Activated CD8-positive, alpha-beta T cell treated with anti-CD3 and anti-CD28 coated beads, Interleukin-2, amount 10 ng/mL, durations not matched to agents 7 days and 5 days (primary cell): ENCODE data around the gene MYH7. TPM values are rescaled to one million over a fixed set of nuclear protein-coding genes. Genes with fewer than 3 reads are reported as not detected.
"Not testable (repeated sequence)": the region's sequence is repeated elsewhere in the genome, so short reads cannot be mapped to it uniquely, and the experiment has no call there.

Experiments used
- ATAC-seq: fragments of 150-1000 bp; cut with Tn5 transposase; one replicate; pipeline ENCODE4 v1.10.0; 2021; ENCODE audit warnings: moderate library complexity
- CTCF ChIA-PET: fragments of 350-600 bp; sonication (Branson Sonifier 250); formaldehyde crosslinking; loops from one replicate; lab custom pipeline; 2021; ENCODE audit warnings: antibody characterized with exemption; lab: Charles Lee
- POLR2A ChIA-PET: fragments of 350-600 bp; sonication (Branson Sonifier 250); formaldehyde crosslinking; loops from one replicate; lab custom pipeline; 2021; ENCODE audit warnings: antibody characterized with exemption; lab: Charles Lee
- DNase-seq: peaks from one replicate; pipeline ENCODE4 v3.0.0-alpha.2; 2020
- H3K27ac Mint-ChIP-seq: one replicate; pipeline ENCODE4 v1.8.0; 2021; ENCODE audit warnings: mild to moderate bottlenecking, mixed read lengths
- H3K27me3 Mint-ChIP-seq: one replicate; pipeline ENCODE4 v1.8.0; 2021; ENCODE audit warnings: low read depth, mixed read lengths
- H3K36me3 Mint-ChIP-seq: one replicate; pipeline ENCODE4 v1.8.0; 2021; ENCODE audit warnings: low read depth, mixed read lengths
- H3K4me1 Mint-ChIP-seq: one replicate; pipeline ENCODE4 v1.8.0; 2021; ENCODE audit warnings: low read depth, mixed read lengths
- H3K4me3 Mint-ChIP-seq: one replicate; pipeline ENCODE4 v1.8.0; 2021; ENCODE audit warnings: mild to moderate bottlenecking, mixed read lengths
- H3K9me3 Mint-ChIP-seq: one replicate; pipeline ENCODE4 v1.8.0; 2022; ENCODE audit warnings: mixed read lengths; ENCODE audit not compliant: insufficient read depth
- total RNA-seq, 2 experiments: library from RNA; stranded (reverse); gene quantifications; one replicate each; pipeline ENCODE4 v1.2.3, GENCODE V29; 2021

Gene MYH7
- total RNA-seq, 2 experiments from 2014 or later: not detected

- DNase-seq: no peak
- no peak overlapping the region for H3K4me3 Mint-ChIP-seq
- no peak overlapping the region for H3K27ac Mint-ChIP-seq
- no peak for ATAC-seq
- peaks cover 9% of the 10 kb centered on the region for H3K36me3 Mint-ChIP-seq
- ChIA-PET CTCF (interaction anchor here (0.7 to 2.2 kb wide), 6 partner anchors 8 to 201 kb away, joined by 3 to 7 read pairs (median 3); no protein-coding TSS in a partner anchor), POLR2A (no interaction called here)
- H3K9me3 Mint-ChIP-seq: no peaks in the 10 kb centered on the region
- H3K27me3 Mint-ChIP-seq: no peaks in the 10 kb centered on the region
- H3K4me1 Mint-ChIP-seq: peaks cover 11% of the 10 kb centered on the region
Observed at GRCh38 chr14:23468704-23469126, 33.3 kb upstream of the MYH7 start.

- H3K27me3 Mint-ChIP-seq: no peaks in the 10 kb centered on the region
- no peaks in the 10 kb centered on the region for H3K36me3 Mint-ChIP-seq
- no peak overlapping the region for H3K27ac Mint-ChIP-seq
- ATAC-seq (no peak), DNase-seq (no peak)
- H3K4me1 Mint-ChIP-seq: peaks cover under 1% of the 10 kb centered on the region
- POLR2A ChIA-PET: no interaction called here
- CTCF ChIA-PET: no interaction called here
- no peaks in the 10 kb centered on the region for H3K9me3 Mint-ChIP-seq
- no peak overlapping the region for H3K4me3 Mint-ChIP-seq
Observed at GRCh38 chr14:23465261-23465660, 29.8 kb upstream of the MYH7 start.

- ChIA-PET POLR2A (interaction anchor here (0.6 kb wide), 1 partner anchor 66 kb away, joined by 3 read pairs; no protein-coding TSS in a partner anchor), CTCF (no interaction called here)
- Mint-ChIP-seq H3K27ac (no peak overlapping the region), H3K27me3 (peaks cover 4% of the 10 kb centered on the region), H3K9me3 (no peaks in the 10 kb centered on the region), H3K36me3 (no peaks in the 10 kb centered on the region), H3K4me3 (no peak overlapping the region), H3K4me1 (no peaks in the 10 kb centered on the region)
- DNase-seq (no peak), ATAC-seq (no peak)
Observed at GRCh38 chr14:23464700-23465099, 29.2 kb upstream of the MYH7 start.

- POLR2A ChIA-PET: no interaction called here
- H3K36me3 Mint-ChIP-seq: no peaks in the 10 kb centered on the region
- H3K27ac Mint-ChIP-seq: no peak overlapping the region
- no peaks in the 10 kb centered on the region for H3K4me1 Mint-ChIP-seq
- ATAC-seq: no peak
- CTCF ChIA-PET: no interaction called here
- peaks cover 15% of the 10 kb centered on the region for H3K27me3 Mint-ChIP-seq
- DNase-seq: no peak
- H3K4me3 Mint-ChIP-seq: no peak overlapping the region
- no peaks in the 10 kb centered on the region for H3K9me3 Mint-ChIP-seq
Observed at GRCh38 chr14:23460960-23461359, 25.5 kb upstream of the MYH7 start.

GRCh38 chr14:23457587-23458445, 22.4 kb upstream of the MYH7 start:
- ATAC-seq: no peak
- ChIA-PET CTCF (no interaction called here), POLR2A (no interaction called here)
- H3K9me3 Mint-ChIP-seq: no peaks in the 10 kb centered on the region
- peaks cover 31% of the 10 kb centered on the region for H3K27me3 Mint-ChIP-seq
- H3K4me3 Mint-ChIP-seq: no peak overlapping the region
- no peaks in the 10 kb centered on the region for H3K4me1 Mint-ChIP-seq
- DNase-seq: no peak
- no peaks in the 10 kb centered on the region for H3K36me3 Mint-ChIP-seq
- no peak overlapping the region for H3K27ac Mint-ChIP-seq

- CTCF ChIA-PET: interaction anchor here (0.7 to 1.2 kb wide), 3 partner anchors 11 to 87 kb away, joined by 3 to 7 read pairs (median 3); no protein-coding TSS in a partner anchor
- H3K27ac Mint-ChIP-seq, ATAC-seq, H3K4me3 Mint-ChIP-seq, H3K9me3 Mint-ChIP-seq, H3K36me3 Mint-ChIP-seq, H3K4me1 Mint-ChIP-seq, DNase-seq, POLR2A ChIA-PET: not testable (repeated sequence)
- peaks cover 31% of the 10 kb centered on the region for H3K27me3 Mint-ChIP-seq
Observed at GRCh38 chr14:23456883-23457586, 21.6 kb upstream of the MYH7 start.

- no peaks in the 10 kb centered on the region for H3K4me1 Mint-ChIP-seq
- peaks cover 24% of the 10 kb centered on the region for H3K27me3 Mint-ChIP-seq
- H3K36me3 Mint-ChIP-seq: no peaks in the 10 kb centered on the region
- POLR2A ChIA-PET: no interaction called here
- DNase-seq: no peak
- H3K9me3 Mint-ChIP-seq: no peaks in the 10 kb centered on the region
- no peak overlapping the region for H3K27ac Mint-ChIP-seq
- CTCF ChIA-PET: interaction anchor here (0.7 to 0.9 kb wide), 2 partner anchors 12 to 24 kb away, joined by 3 read pairs; no protein-coding TSS in a partner anchor
- H3K4me3 Mint-ChIP-seq: no peak overlapping the region
- ATAC-seq: no peak
Observed at GRCh38 chr14:23454445-23454856, 19.0 kb upstream of the MYH7 start.

- no peaks in the 10 kb centered on the region for H3K36me3 Mint-ChIP-seq
- DNase-seq (no peak), ATAC-seq (no peak)
- H3K9me3 Mint-ChIP-seq: no peaks in the 10 kb centered on the region
- H3K4me1 Mint-ChIP-seq: peaks cover 2% of the 10 kb centered on the region
- H3K27ac Mint-ChIP-seq: no peak overlapping the region
- no peak overlapping the region for H3K4me3 Mint-ChIP-seq
- POLR2A ChIA-PET: no interaction called here
- peaks cover 18% of the 10 kb centered on the region for H3K27me3 Mint-ChIP-seq
- CTCF ChIA-PET: no interaction called here
Observed at GRCh38 chr14:23452237-23452636, 16.8 kb upstream of the MYH7 start.

- ChIA-PET CTCF (interaction anchor here (1.2 kb wide), 1 partner anchor 70 kb away, joined by 3 read pairs; no protein-coding TSS in a partner anchor), POLR2A (no interaction called here)
- H3K4me3 Mint-ChIP-seq: no peak overlapping the region
- ATAC-seq (no peak), DNase-seq (no peak)
- H3K36me3 Mint-ChIP-seq: no peaks in the 10 kb centered on the region
- peaks cover 3% of the 10 kb centered on the region for H3K4me1 Mint-ChIP-seq
- H3K27me3 Mint-ChIP-seq: peaks cover 15% of the 10 kb centered on the region
- H3K27ac Mint-ChIP-seq: no peak overlapping the region
- no peaks in the 10 kb centered on the region for H3K9me3 Mint-ChIP-seq
Observed at GRCh38 chr14:23450379-23450778, 14.9 kb upstream of the MYH7 start.

- H3K4me1 Mint-ChIP-seq: peaks cover 3% of the 10 kb centered on the region
- no peak for ATAC-seq
- CTCF ChIA-PET: interaction anchor here (1.2 kb wide), 1 partner anchor 69 kb away, joined by 3 read pairs; no protein-coding TSS in a partner anchor
- peaks cover 9% of the 10 kb centered on the region for H3K27me3 Mint-ChIP-seq
- no peak overlapping the region for H3K4me3 Mint-ChIP-seq
- no peak overlapping the region for H3K27ac Mint-ChIP-seq
- H3K9me3 Mint-ChIP-seq: no peaks in the 10 kb centered on the region
- POLR2A ChIA-PET: no interaction called here
- H3K36me3 Mint-ChIP-seq: no peaks in the 10 kb centered on the region
- DNase-seq: no peak
Observed at GRCh38 chr14:23449314-23449713, 13.9 kb upstream of the MYH7 start.

- Mint-ChIP-seq H3K36me3 (no peaks in the 10 kb centered on the region), H3K4me3 (no peak overlapping the region), H3K9me3 (no peaks in the 10 kb centered on the region), H3K4me1 (peaks cover 3% of the 10 kb centered on the region), H3K27me3 (peaks cover 3% of the 10 kb centered on the region), H3K27ac (no peak overlapping the region)
- DNase-seq: no peak
- ATAC-seq: no peak
- POLR2A ChIA-PET: interaction anchor here (0.7 kb wide), 1 partner anchor 27 kb away, joined by 3 read pairs; no protein-coding TSS in a partner anchor
- CTCF ChIA-PET: interaction anchor here (0.9 to 1.1 kb wide), 2 partner anchors 22 to 67 kb away, joined by 3 to 4 read pairs; partner anchors contain the start of gene NGDN
Observed at GRCh38 chr14:23447361-23448350, 12.2 kb upstream of the MYH7 start.
